Limb (tissue), 2 donors: ENCODE measurements around the gene FBXW8.

Source experiments
- DNase-seq, 2 donors: peaks; one replicate each; pipeline ENCODE4 v3.0.0-alpha.2; 2016; ENCODE audit errors: extremely low spot score in 2 of 2

FBXW8 gene

DNA sequence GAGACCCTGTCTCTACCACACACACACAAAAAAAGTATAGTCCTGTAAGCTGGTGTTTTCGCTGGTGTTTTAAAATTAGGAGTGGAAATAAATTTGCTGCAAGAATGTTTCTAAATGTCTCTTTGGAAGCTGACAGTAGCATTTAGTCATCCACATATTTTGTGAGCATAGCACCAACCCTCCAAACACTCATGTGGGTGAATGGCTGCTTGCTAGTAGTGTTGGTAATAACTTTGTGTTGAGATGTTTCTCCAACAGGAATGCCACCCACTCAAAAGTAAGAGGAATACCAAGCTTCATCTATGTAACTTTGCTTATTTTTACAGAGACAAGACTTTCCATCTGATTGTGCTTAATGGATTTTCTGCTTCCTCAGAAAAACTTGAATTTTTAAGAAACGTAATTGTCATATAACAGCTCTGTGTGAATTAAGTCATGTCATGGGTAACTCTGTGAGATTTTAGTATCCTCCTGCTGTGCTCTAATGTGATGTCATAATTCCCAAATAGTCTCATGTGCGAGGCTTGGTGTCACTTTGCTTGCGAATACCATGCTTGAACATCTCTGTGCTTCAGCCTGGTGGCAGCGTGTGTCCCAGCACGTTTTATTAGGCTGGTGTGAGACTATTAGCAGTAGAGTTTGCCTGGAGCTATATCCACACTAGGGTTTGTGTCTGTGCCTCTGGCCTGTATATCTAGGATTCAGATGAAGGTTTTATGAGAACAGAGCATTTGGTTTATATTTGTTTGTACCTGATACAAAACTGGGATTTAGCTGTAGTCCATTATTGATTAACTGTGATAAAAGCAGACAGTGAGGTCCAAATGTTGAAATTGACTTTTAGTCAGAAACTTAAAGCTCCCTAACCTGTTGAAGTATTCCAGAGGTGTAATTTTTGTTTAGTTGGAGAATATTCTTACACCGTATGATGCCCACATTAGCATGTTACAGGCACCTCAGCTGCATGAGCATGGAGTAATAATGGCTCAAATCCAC lies 80.5 kb downstream of the FBXW8 start:
- DNase-seq: no peak

GRCh38 chr12:116996093-116996492 lies 85.3 kb downstream of the FBXW8 start:
- no peak for DNase-seq

- DNase-seq: no peak
Measured at GRCh38 chr12:116996621-116997020, 85.9 kb downstream of the FBXW8 start.

GRCh38 chr12:116999066-116999465 lies 88.3 kb downstream of the FBXW8 start:
- no peak for DNase-seq

GRCh38 chr12:117000316-117000715 lies 89.6 kb downstream of the FBXW8 start:
- no peak for DNase-seq

DNA sequence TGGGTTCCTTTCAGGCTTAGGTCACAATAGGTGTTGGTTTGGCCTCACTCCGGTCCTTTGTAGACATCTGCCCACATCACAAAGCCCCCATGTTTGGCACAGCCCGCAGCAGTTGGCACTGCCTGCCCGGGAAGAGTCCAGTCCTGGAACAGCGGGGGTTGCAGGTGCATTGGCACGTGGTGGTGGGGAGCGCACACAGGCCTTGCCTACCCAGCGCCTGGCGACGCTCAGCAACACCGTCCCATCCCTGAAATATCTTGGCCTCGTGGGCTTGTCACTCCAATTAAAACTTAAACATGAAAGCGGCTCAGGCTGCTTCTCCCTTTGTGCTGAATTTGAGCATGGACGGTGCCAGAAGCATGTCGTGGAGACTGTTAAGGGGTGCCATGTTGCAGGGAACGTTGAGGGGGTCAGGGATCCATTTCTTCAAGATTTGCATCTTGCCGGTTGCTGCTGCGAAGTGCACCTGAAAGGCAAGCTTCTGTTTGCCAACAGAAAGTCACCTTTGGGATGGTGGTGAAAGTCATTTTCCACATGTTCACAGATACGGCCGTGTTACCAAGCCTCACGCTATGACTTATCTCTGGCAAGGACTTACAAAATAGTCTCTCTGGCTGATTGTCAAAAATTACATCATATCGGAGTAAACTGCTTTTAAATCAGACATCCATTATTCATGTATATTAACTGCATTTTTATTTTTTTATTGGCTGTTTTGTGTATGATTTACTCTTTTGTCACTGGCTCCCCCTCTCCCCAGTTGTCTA lies 91.5 kb downstream of the FBXW8 start:
- no peak for DNase-seq

DNA sequence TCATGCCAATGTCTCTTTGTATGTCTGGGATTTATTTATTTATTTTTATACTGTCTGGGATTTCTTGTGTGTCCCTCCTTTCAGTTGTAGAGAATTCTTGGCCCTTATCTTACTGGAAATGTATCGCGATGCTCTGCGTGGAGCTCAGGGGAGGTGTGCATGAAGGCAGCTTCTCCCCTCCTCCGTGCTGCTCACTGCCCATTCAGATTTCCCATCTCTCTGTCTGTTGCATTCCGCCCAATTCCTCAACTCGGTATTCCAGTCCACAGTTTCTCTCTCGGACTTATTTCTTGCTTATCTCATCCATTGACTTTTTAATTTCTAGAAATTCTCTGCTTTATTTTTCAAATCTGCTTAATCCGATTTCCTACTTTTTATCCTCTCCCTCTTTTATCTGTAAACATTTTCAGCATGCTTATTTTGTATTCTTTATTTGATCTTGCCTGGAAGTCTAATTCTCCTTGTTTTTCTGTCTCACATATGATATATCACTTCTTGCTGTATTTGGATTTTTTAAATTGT lies 93.2 kb downstream of the FBXW8 start:
- DNase-seq: no peak

DNA sequence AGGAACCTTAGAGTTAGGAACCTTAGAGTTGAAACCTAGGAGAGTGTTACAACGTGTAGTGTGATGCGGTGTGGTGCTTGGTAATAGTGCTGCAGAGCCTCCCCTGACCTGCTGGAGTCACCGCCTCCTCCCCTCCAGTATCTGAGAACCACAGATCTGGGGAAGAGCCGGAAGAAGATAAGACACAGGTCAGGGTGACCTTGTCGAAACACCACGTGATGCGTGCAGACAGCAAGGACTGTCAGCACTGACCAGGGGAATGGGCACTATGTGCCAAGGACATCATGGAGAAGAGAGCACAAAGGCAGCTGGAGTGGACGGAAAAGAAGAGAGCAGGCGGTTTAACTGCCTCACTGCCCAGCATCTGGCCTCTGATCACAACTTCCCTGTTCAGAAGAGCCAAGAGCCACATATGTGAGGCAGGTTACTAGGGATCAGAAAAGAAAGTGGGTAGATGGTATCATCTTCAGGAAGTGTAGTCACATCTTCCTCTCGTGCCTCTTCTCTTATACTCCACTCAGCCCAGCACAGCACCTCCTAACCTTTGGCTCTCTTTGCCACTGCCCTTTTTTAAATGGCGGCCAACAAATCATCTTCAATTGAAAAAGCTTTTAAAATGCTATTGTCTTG lies 94.8 kb downstream of the FBXW8 start:
- no peak for DNase-seq

DNA sequence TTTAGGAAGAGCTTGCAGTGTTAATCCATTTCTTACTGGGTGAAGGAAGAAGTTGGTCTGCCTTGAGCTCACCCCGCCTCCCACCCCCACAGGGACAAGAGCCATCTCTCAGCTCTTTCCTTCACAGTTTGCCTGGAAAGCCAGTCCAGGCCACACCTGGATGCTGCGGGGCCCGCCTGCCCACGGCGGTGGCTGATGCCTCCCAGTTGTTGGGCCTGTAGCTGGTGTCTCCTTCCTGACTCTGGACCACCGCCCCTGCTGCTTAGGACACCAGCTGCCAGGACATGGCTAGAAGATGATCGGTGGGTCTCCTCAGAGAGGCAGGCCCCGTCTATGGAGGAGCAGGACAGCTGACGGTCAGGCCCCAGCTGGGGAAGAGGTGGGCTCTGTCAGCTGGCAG lies 95.6 kb downstream of the FBXW8 start:
- no peak for DNase-seq

GRCh38 chr12:117007577-117007976 lies 96.8 kb downstream of the FBXW8 start:
- no peak for DNase-seq

- DNase-seq: no peak
Measured at GRCh38 chr12:117009759-117010158, 99.0 kb downstream of the FBXW8 start.

DNA sequence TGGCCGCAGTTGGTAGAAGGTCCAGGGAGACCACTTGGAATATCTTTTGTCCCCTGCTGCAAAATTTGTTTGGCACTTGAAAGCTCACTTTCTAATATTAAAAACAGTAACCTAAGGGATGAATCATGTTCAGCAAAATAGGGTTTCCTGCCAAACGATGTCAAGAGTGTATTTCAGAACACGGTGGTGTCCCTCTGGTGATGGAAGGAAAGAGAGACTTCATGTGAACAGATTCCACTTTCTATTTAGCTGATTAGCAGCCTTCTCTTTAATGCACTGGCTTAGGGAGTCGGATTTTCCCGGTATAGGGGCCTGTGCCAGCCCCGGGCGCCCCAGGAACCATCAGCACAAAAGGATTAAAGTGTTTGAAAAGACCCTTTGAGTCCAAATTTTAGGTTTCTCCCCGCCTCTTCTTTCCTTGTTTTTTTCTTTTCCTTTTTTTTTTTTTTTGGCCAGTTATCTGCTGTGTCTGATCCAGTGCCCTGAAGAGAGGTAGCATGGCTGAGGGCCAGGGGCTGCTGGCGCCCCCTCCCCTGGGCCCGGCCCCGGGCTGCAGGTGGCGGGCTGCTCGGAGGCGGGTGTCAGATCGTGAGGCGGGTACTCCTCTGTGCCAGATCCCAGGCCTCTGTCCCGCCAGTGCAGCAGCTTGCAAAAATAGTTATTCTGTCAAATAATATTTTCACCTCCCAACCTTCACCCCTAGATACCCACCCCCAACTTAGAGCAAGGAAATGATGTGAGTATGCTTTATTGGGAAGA lies 100.1 kb downstream of the FBXW8 start:
- DNase-seq: no peak

GRCh38 chr12:117011988-117012805 lies 101.4 kb downstream of the FBXW8 start:
- no peak for DNase-seq

DNA sequence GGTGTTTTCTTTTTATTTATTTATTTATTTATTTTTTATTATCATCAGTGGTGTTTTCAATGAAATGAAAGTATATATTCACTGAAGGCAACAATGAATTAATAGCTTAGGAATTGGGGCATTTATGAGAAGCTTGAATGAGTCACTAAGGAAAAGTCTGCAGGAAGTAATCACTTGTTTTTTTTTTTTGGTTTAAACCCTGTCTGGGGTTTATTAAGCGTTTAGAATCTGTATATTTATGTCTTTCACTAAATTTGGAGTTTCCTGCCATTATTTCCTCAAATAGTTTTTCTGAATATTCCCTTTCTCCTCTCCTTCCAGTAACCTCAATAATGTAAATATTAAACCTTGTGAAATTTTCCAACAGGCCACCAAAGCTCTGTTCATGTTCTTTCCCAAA lies 103.0 kb downstream of the FBXW8 start:
- no peak for DNase-seq

DNA sequence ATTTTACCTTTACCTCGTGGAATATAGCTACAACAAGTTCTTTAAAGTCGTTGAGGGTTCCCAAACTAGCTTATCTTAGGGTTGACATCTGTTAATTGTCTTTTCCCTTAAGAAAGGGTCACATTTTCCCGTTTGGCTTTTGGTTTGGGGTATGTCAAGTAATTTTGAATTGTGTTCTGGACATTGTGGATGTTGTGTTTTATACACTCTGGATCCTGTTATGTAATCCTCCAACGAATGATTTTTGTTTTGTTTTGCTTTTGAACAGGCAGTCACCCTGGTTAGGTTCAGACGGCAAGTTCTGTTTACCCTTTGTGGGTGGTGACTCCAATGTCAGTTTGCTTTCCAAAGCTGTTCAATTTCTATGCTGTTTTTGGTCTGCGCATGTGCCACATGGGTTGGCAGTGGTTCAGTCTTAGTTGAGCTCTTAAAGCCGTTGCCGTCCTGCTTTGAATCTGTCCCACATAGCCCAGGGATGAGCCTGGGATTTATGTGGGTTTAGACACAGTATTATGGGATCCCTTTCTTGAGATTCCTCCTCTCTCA lies 103.7 kb downstream of the FBXW8 start:
- DNase-seq: no peak

GRCh38 chr12:117015811-117016210 lies 105.1 kb downstream of the FBXW8 start:
- DNase-seq: no peak

DNA sequence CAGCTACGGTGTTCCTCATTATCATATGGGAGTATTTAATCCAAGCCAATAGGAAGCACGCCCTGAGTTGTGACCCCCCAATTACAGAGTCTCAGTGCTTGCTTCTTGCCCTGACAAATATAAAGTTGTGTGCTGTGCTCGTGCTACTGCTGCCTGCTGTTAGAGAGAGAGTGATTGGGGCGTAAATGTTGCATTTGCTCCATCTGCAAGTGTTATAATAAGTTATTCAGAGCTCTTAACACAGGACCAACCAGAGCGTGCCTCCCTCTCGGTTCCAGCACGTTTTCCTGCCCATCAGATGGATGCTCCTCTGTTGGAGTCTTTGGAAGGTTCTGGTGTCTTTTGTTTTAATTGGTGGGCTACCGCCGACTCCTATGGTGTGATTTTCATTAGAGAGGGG lies 107.1 kb downstream of the FBXW8 start:
- DNase-seq: no peak

DNA sequence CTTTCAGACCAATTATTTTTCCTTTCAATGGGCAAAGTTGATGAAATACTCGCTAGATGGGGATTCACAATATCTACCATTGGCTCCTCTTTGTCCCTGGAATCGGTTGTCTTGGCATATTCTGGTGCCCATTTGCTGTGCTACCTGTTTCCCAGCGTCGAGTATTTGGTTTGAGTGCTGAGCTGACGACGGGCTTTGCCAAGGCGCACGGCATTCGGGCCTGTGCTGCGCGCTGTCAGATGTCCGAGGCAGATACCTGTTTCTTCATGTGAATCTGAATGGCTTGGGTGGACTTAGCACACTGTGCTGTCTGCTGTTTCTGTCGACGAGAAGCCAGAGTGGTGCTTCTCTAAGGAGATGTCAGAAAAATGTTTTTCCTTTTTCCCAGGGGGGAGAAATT lies 107.5 kb downstream of the FBXW8 start:
- DNase-seq: no peak

GRCh38 chr12:117018685-117019084 lies 107.9 kb downstream of the FBXW8 start:
- DNase-seq: no peak

GRCh38 chr12:117019866-117020265 lies 109.1 kb downstream of the FBXW8 start:
- no peak for DNase-seq
